ENCODE measurements around the gene PSRC1.

DNA sequence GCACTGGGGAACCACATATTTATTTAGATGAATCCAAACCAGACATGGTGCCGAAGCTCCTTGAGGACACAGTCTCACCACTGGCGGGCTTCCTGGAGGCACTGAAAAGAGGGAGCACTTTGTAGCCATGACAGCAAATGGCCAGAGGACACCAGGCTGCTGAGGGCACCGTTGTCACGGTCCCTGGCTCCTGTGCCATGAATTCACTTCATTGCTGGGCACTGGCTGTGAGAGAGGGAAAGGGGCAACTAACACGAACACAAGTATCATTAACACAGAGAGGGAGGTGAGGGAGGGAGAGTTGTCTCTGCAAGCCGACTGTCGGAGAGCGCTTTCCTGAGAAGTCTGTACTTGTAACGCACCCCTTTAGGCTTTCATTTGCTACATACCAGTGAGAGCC is 9.4 kb upstream of the PSRC1 start:
- TF ChIP-seq POLR2A (IDR thresholded peaks at IDR 0.05), result no peak
- TF ChIP-seq, protein P1, sequence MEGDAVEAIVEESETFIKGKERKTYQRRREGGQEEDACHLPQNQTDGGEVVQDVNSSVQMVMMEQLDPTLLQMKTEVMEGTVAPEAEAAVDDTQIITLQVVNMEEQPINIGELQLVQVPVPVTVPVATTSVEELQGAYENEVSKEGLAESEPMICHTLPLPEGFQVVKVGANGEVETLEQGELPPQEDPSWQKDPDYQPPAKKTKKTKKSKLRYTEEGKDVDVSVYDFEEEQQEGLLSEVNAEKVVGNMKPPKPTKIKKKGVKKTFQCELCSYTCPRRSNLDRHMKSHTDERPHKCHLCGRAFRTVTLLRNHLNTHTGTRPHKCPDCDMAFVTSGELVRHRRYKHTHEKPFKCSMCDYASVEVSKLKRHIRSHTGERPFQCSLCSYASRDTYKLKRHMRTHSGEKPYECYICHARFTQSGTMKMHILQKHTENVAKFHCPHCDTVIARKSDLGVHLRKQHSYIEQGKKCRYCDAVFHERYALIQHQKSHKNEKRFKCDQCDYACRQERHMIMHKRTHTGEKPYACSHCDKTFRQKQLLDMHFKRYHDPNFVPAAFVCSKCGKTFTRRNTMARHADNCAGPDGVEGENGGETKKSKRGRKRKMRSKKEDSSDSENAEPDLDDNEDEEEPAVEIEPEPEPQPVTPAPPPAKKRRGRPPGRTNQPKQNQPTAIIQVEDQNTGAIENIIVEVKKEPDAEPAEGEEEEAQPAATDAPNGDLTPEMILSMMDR (IDR thresholded peaks at IDR 0.05), result no peak
- TF ChIP-seq POLR2AphosphoS5 (IDR thresholded peaks at IDR 0.05), result no peak
